Loucy (cell line): Measurements from ENCODE around the gene DPYSL4.

ENCODE experiments used
- H2AFZ ChIP-seq: fragments of 200-600 bp; sonication (generic); 2 replicates; pipeline ENCODE4 v1.6.0; 2016; ENCODE audit warnings: antibody characterized with exemption, mild to moderate bottlenecking, low read length, moderate library complexity
- H3F3A ChIP-seq: fragments of 200-600 bp; 2 replicates; pipeline ENCODE4 v1.6.0; 2016; ENCODE audit warnings: antibody characterized with exemption, low read depth, mild to moderate bottlenecking
- H3K27me3 ChIP-seq: fragments of 200-600 bp; sonication (generic); 2 replicates; pipeline ENCODE4 v1.6.1; 2014; ENCODE audit warnings: low read length, mild to moderate bottlenecking; ENCODE audit not compliant: insufficient read depth, poor library complexity, severe bottlenecking
- H3K36me3 ChIP-seq: fragments of 200-600 bp; sonication (generic); 2 replicates; pipeline ENCODE4 v1.6.1; 2016; ENCODE audit warnings: low read length; ENCODE audit not compliant: insufficient read depth
- H3K4me1 ChIP-seq: fragments of 200-600 bp; sonication (generic); 2 replicates; pipeline ENCODE4 v1.5.1; 2014; ENCODE audit warnings: low read length, mild to moderate bottlenecking; ENCODE audit not compliant: insufficient read depth, poor library complexity, severe bottlenecking
- H3K4me2 ChIP-seq: fragments of 200-600 bp; sonication (generic); 2 replicates; pipeline ENCODE4 v1.6.0; 2014; ENCODE audit warnings: antibody characterized with exemption, low read length, low read depth, mild to moderate bottlenecking; ENCODE audit not compliant: poor library complexity, severe bottlenecking
- H3K4me3 ChIP-seq: fragments of 200-600 bp; sonication (generic); 2 replicates; pipeline ENCODE4 v1.5.1; 2014; ENCODE audit warnings: low read length, mild to moderate bottlenecking, mixed read lengths; ENCODE audit not compliant: poor library complexity, severe bottlenecking
- H3K79me2 ChIP-seq: fragments of 200-600 bp; sonication (generic); 2 replicates; pipeline ENCODE4 v1.6.1; 2014; ENCODE audit warnings: low read length; ENCODE audit not compliant: insufficient read depth
- H3K9ac ChIP-seq: fragments of 200-600 bp; sonication (generic); 2 replicates; pipeline ENCODE4 v1.6.0; 2014; ENCODE audit warnings: mild to moderate bottlenecking, low read depth, low read length, moderate library complexity; ENCODE audit not compliant: poor library complexity, severe bottlenecking
- H3K9me2 ChIP-seq: fragments of 200-600 bp; sonication (generic); replicated peaks from 2 replicates; pipeline ENCODE4 v1.6.1; 2016; ENCODE audit warnings: low read depth, low read length, mixed read lengths
- H3K9me3 ChIP-seq: fragments of 200-600 bp; sonication (generic); 2 replicates; pipeline ENCODE4 v1.6.1; 2014; ENCODE audit warnings: mild to moderate bottlenecking, antibody characterized with exemption, low read length, low read depth; ENCODE audit not compliant: insufficient read depth
- H4K20me1 ChIP-seq: fragments of 200-600 bp; sonication (generic); 2 replicates; pipeline ENCODE4 v1.6.0; 2014; ENCODE audit warnings: antibody characterized with exemption, low read length, mild to moderate bottlenecking; ENCODE audit not compliant: insufficient read depth, poor library complexity, severe bottlenecking
- CTCF ChIP-seq: fragments of 200-600 bp; sonication (generic); conservative IDR thresholded peaks from 2 replicates; pipeline ENCODE4 v1.5.1; 2014; ENCODE audit warnings: mild to moderate bottlenecking, antibody characterized with exemption, low read length
- EZH2phosphoT487 ChIP-seq: fragments of 200-600 bp; IDR thresholded peaks from 2 replicates; pipeline ENCODE4 v1.6.1; 2018; ENCODE audit warnings: antibody characterized with exemption, mild to moderate bottlenecking, moderate library complexity, borderline replicate concordance

DPYSL4 gene

GRCh38 chr10:132169766-132170560 lies 16.8 kb upstream of the DPYSL4 start:
- no peak overlapping the region for H3K9ac ChIP-seq
- no peaks in the 10 kb centered on the region for H3K9me3 ChIP-seq
- no peak for TF ChIP-seq EZH2phosphoT487
- no peak; the same call in 1 of the 2 replicates for TF ChIP-seq CTCF
- H3K9me2 ChIP-seq = no peaks in the 10 kb centered on the region
- H2AFZ ChIP-seq = no peak overlapping the region
- no peak overlapping the region for H3K4me2 ChIP-seq
- H3K27me3 ChIP-seq = no peaks in the 10 kb centered on the region
- H3K36me3 ChIP-seq = no peaks in the 10 kb centered on the region
- H3F3A ChIP-seq = no peaks in the 10 kb centered on the region
- H4K20me1 ChIP-seq = no peaks in the 10 kb centered on the region
- H3K79me2 ChIP-seq = no peaks in the 10 kb centered on the region
- no peaks in the 10 kb centered on the region for H3K4me1 ChIP-seq
- H3K4me3 ChIP-seq = no peak overlapping the region

GRCh38 chr10:132170561-132171361 lies 16.0 kb upstream of the DPYSL4 start:
- Histone ChIP-seq H3K9me3 (no peaks in the 10 kb centered on the region), H4K20me1 (no peaks in the 10 kb centered on the region), H3K4me3 (no peak overlapping the region), H3K27me3 (no peaks in the 10 kb centered on the region), H3K9me2 (no peaks in the 10 kb centered on the region), H3K4me1 (no peaks in the 10 kb centered on the region), H3F3A (no peaks in the 10 kb centered on the region), H3K36me3 (no peaks in the 10 kb centered on the region), H3K79me2 (no peaks in the 10 kb centered on the region), H3K4me2 (no peak overlapping the region), H3K9ac (no peak overlapping the region), H2AFZ (no peak overlapping the region)
- TF ChIP-seq EZH2phosphoT487 (no peak), CTCF (no peak)

- H3K4me1 ChIP-seq = no peaks in the 10 kb centered on the region
- H3K27me3 ChIP-seq = no peaks in the 10 kb centered on the region
- no peak overlapping the region for H3K9ac ChIP-seq
- no peaks in the 10 kb centered on the region for H3K36me3 ChIP-seq
- H3K4me2 ChIP-seq = no peak overlapping the region
- H3K9me3 ChIP-seq = no peaks in the 10 kb centered on the region
- no peaks in the 10 kb centered on the region for H3K79me2 ChIP-seq
- TF ChIP-seq CTCF = no peak
- no peak for TF ChIP-seq EZH2phosphoT487
- H4K20me1 ChIP-seq = no peaks in the 10 kb centered on the region
- no peaks in the 10 kb centered on the region for H3K9me2 ChIP-seq
- H2AFZ ChIP-seq = no peak overlapping the region
- H3K4me3 ChIP-seq = no peak overlapping the region
- H3F3A ChIP-seq = no peaks in the 10 kb centered on the region
Observed at GRCh38 chr10:132172091-132173066, 14.4 kb upstream of the DPYSL4 start.
